HEK293T (cell line): ENCODE results near the gene HIVEP2.

Source experiments
- BHLHE40 ChIP-seq: fragments of 450-650 bp; IDR thresholded peaks from 2 replicates; pipeline ENCODE4 v1.6.1; 2016; ENCODE audit warnings: mild to moderate bottlenecking, moderate library complexity, borderline replicate concordance
- CTBP1 ChIP-seq: fragments of 450-650 bp; IDR thresholded peaks from 2 replicates; pipeline ENCODE4 v1.6.1; 2016; ENCODE audit warnings: borderline replicate concordance
- FOXK2 ChIP-seq: fragments of 450-650 bp; IDR thresholded peaks from 2 replicates; pipeline ENCODE4 v1.6.1; 2016; ENCODE audit warnings: mild to moderate bottlenecking
- FOXM1 ChIP-seq: fragments of 450-650 bp; IDR thresholded peaks from 2 replicates; pipeline ENCODE4 v1.6.1; 2017; ENCODE audit warnings: mild to moderate bottlenecking, borderline replicate concordance
- SP1 ChIP-seq: fragments of 450-650 bp; IDR thresholded peaks from 2 replicates; pipeline ENCODE4 v1.6.1; 2017
- TF ChIP-seq, protein P1 (sequence below): fragments of 450-650 bp; IDR thresholded peaks from 2 replicates; pipeline ENCODE4 v1.6.1; 2016

DNA sequence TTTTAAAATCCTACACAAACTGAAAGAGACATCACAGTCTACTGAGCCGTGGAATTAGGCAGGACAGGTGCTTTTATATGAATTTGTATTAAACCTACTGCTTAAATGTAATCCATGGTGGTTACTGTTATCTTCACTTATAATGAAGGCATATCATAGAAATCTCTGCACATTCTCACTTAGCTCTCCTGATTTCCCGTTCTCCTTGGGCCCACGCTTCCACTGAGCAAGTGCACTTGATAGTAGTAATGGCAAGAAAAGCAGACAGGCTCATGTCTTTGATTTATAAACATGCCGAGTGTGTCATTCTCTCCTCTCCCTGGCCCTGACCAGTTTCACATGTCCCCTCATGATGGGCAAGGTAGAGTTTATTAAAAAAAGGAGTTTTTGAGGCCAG is 186.3 kb downstream of the HIVEP2 start:
- TF ChIP-seq CTBP1: no peak
- no peak for TF ChIP-seq FOXK2
- TF ChIP-seq SP1: no peak
- TF ChIP-seq, protein P1, sequence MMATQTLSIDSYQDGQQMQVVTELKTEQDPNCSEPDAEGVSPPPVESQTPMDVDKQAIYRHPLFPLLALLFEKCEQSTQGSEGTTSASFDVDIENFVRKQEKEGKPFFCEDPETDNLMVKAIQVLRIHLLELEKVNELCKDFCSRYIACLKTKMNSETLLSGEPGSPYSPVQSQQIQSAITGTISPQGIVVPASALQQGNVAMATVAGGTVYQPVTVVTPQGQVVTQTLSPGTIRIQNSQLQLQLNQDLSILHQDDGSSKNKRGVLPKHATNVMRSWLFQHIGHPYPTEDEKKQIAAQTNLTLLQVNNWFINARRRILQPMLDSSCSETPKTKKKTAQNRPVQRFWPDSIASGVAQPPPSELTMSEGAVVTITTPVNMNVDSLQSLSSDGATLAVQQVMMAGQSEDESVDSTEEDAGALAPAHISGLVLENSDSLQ: no peak
- no peak for TF ChIP-seq FOXM1
- no peak for TF ChIP-seq BHLHE40
